ENCODE results near the gene SUSD2. TPM values are rescaled to one million over a fixed set of nuclear protein-coding genes. Genes with fewer than 3 reads are reported as not detected.

Gene SUSD2
- total and polyA plus RNA-seq, 2 donors from 2014 or later: 14.8 to 25.2 TPM

DNA sequence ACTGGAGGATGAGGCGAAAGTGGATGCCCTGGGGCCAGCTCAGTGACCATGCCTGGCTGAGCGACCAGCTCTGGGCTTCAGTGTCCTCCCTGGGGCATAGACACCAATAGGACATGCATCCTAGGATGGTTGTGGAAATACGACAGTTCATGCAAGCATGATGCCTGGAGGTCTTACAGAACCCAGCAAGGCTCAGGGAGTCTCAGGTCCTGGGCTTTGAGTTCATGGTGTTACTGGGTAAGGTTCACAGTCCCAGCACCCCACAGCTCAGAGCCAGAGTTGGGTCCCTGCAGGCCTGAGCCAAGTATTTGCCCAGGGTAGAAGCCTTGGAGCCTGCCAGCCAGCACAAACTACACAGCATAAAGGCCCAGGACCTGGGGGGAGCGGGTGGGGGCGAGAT lies 4.2 kb upstream of the SUSD2 start:
- TF ChIP-seq, protein P1, sequence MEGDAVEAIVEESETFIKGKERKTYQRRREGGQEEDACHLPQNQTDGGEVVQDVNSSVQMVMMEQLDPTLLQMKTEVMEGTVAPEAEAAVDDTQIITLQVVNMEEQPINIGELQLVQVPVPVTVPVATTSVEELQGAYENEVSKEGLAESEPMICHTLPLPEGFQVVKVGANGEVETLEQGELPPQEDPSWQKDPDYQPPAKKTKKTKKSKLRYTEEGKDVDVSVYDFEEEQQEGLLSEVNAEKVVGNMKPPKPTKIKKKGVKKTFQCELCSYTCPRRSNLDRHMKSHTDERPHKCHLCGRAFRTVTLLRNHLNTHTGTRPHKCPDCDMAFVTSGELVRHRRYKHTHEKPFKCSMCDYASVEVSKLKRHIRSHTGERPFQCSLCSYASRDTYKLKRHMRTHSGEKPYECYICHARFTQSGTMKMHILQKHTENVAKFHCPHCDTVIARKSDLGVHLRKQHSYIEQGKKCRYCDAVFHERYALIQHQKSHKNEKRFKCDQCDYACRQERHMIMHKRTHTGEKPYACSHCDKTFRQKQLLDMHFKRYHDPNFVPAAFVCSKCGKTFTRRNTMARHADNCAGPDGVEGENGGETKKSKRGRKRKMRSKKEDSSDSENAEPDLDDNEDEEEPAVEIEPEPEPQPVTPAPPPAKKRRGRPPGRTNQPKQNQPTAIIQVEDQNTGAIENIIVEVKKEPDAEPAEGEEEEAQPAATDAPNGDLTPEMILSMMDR (IDR thresholded peaks at IDR 0.05; ENCODE audit: borderline replicate concordance, extremely low read depth, insufficient read depth): no peak
- intact Hi-C loops (cut with DNase I): no loop called here
- Histone ChIP-seq H3K36me3 (ENCODE audit: control insufficient read depth in 2 of 3, insufficient read depth in 3 of 3, low read length in 3 of 3) (peaks cover 0 to 11% (median 4%) of the 10 kb centered on the region in 3 donors), H3K27me3 (ENCODE audit: control insufficient read depth, insufficient read depth, low read length) (no peaks in the 10 kb centered on the region), H3K4me1 (ENCODE audit: control insufficient read depth in 2 of 3, insufficient read depth in 2 of 3, low read depth in 1 of 3, low read length in 3 of 3) (peaks cover 0 to 6% (median 0%) of the 10 kb centered on the region in 3 donors), H3K9ac (ENCODE audit: low read length in 3 of 3) (no peak overlapping the region), H3K9me3 (ENCODE audit: control insufficient read depth in 2 of 3, insufficient read depth in 1 of 3, low read length in 3 of 3) (no peaks in the 10 kb centered on the region), H3K4me3 (ENCODE audit: low read length in 3 of 3) (no peak overlapping the region), H3K27ac (ENCODE audit: low read depth in 2 of 2, low read length in 2 of 2) (no peak overlapping the region)
- no peak for DNase-seq
- no peak for FAIRE-seq

- Histone ChIP-seq H3K4me1 (ENCODE audit: control insufficient read depth in 2 of 3, insufficient read depth in 2 of 3, low read depth in 1 of 3, low read length in 3 of 3) (peaks cover 0 to 7% (median 0%) of the 10 kb centered on the region in 3 donors), H3K9ac (ENCODE audit: low read length in 3 of 3) (no peak overlapping the region), H3K27ac (ENCODE audit: low read depth in 2 of 2, low read length in 2 of 2) (no peak overlapping the region), H3K9me3 (ENCODE audit: control insufficient read depth in 2 of 3, insufficient read depth in 1 of 3, low read length in 3 of 3) (no peaks in the 10 kb centered on the region), H3K27me3 (ENCODE audit: control insufficient read depth, insufficient read depth, low read length) (no peaks in the 10 kb centered on the region), H3K4me3 (ENCODE audit: low read length in 3 of 3) (no peak overlapping the region), H3K36me3 (ENCODE audit: control insufficient read depth in 2 of 3, insufficient read depth in 3 of 3, low read length in 3 of 3) (peaks cover 0 to 7% (median 0%) of the 10 kb centered on the region in 3 donors)
- intact Hi-C loops (cut with DNase I): no loop called here
- TF ChIP-seq, protein P1 (IDR thresholded peaks at IDR 0.05; ENCODE audit: borderline replicate concordance, extremely low read depth, insufficient read depth): no peak
- DNase-seq (peak in 1 of 5 donors; percentile 73), FAIRE-seq (no peak)
Measured at GRCh38 chr22:24177456-24177855, 3.8 kb upstream of the SUSD2 start.

DNA sequence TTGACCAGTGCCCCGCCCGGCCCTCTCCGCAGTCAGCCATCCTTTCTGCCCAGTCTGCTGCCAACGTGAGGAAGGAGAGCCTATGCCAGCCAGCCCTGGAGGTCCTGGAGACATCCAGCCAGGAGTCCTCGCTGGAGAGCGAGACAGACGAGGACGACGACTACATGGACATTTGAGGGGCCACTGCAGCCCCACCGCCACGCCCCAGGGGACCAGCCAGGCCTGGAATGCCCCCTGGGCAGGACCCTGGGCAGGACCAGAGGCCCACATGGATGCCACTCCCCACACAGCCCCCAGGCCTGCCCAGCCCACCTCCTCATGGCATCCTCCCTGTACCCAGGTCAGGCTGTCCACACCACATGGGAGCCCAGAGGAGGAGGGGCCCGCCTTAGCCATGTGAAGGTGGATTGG lies 3.3 kb upstream of the SUSD2 start:
- DNase-seq (peak in 1 of 5 donors; percentile 72), FAIRE-seq (no peak)
- Histone ChIP-seq H3K27ac (ENCODE audit: low read depth in 2 of 2, low read length in 2 of 2) (no peak overlapping the region), H3K9ac (ENCODE audit: low read length in 3 of 3) (no peak overlapping the region), H3K4me3 (ENCODE audit: low read length in 3 of 3) (no peak overlapping the region), H3K27me3 (ENCODE audit: control insufficient read depth, insufficient read depth, low read length) (no peaks in the 10 kb centered on the region), H3K36me3 (ENCODE audit: control insufficient read depth in 2 of 3, insufficient read depth in 3 of 3, low read length in 3 of 3) (peaks cover 0 to 4% (median 0%) of the 10 kb centered on the region in 3 donors), H3K4me1 (ENCODE audit: control insufficient read depth in 2 of 3, insufficient read depth in 2 of 3, low read depth in 1 of 3, low read length in 3 of 3) (peaks cover 0 to 11% (median 0%) of the 10 kb centered on the region in 3 donors), H3K9me3 (ENCODE audit: control insufficient read depth in 2 of 3, insufficient read depth in 1 of 3, low read length in 3 of 3) (no peaks in the 10 kb centered on the region)
- intact Hi-C loops (cut with DNase I): no loop called here
- TF ChIP-seq, protein P1 (IDR thresholded peaks at IDR 0.05; ENCODE audit: borderline replicate concordance, extremely low read depth, insufficient read depth): no peak

Measured in kidney (tissue), 14 donors.